Esophagus mucosa (tissue), 1 donor: Measurements from ENCODE around the gene GRIK5. TPM values are rescaled to one million over a fixed set of nuclear protein-coding genes. Genes with fewer than 3 reads are reported as not detected.
"Not testable (repeated sequence)": the region's sequence is repeated elsewhere in the genome, so short reads cannot be mapped to it uniquely, and the experiment has no call there.

Source experiments
- ATAC-seq: fragments of 200-7000 bp; cut with Tn5 transposase; one replicate; pipeline ENCODE4 v1.9.1; 2020
- total RNA-seq: library from RNA; stranded (reverse); gene quantifications from one replicate; pipeline ENCODE4 v1.2.4, GENCODE V29; 2023
- donor health status: DM: yes; HTN: yes; CAD: no.

The GRIK5 gene
- total RNA-seq, 1 donor from 2014 or later: 0.32 TPM

- no peak for ATAC-seq
Measured at GRCh38 chr19:42042455-42043170, 27.4 kb downstream of the GRIK5 start.

- not testable (repeated sequence) for ATAC-seq
Measured at GRCh38 chr19:42040491-42040890, 29.5 kb downstream of the GRIK5 start.

GRCh38 chr19:42040031-42040430 is 30.0 kb downstream of the GRIK5 start:
- ATAC-seq: no peak

GRCh38 chr19:42038666-42039065 is 31.3 kb downstream of the GRIK5 start:
- peak; percentile 45 for ATAC-seq

- peak; percentile 7 for ATAC-seq
Measured at GRCh38 chr19:42037649-42038048, 32.4 kb downstream of the GRIK5 start.

GRCh38 chr19:42034640-42035391 is 35.2 kb downstream of the GRIK5 start:
- peak; percentile 56 for ATAC-seq

- no peak for ATAC-seq
Measured at GRCh38 chr19:42033413-42033812, 36.6 kb downstream of the GRIK5 start.

- ATAC-seq: peak; percentile 44
Measured at GRCh38 chr19:42032431-42032830, 37.6 kb downstream of the GRIK5 start.

GRCh38 chr19:42030645-42031440 is 39.2 kb downstream of the GRIK5 start:
- no peak for ATAC-seq

GRCh38 chr19:42028304-42029216 is 41.4 kb downstream of the GRIK5 start:
- ATAC-seq: no peak

- ATAC-seq: no peak
Measured at GRCh38 chr19:42024622-42025111, 45.3 kb downstream of the GRIK5 start.

- no peak for ATAC-seq
Measured at GRCh38 chr19:42023943-42024260, 46.1 kb downstream of the GRIK5 start.

GRCh38 chr19:42023121-42023942 is 46.7 kb downstream of the GRIK5 start:
- peak; percentile 31 for ATAC-seq

- no peak for ATAC-seq
Measured at GRCh38 chr19:42022616-42023015, 47.4 kb downstream of the GRIK5 start.

GRCh38 chr19:42021185-42021584 is 48.8 kb downstream of the GRIK5 start:
- no peak for ATAC-seq

- no peak for ATAC-seq
Measured at GRCh38 chr19:42018503-42019193, 51.4 kb downstream of the GRIK5 start.

- ATAC-seq: no peak
Measured at GRCh38 chr19:42017040-42017439, 53.0 kb downstream of the GRIK5 start.

GRCh38 chr19:42012747-42013146 is 57.3 kb downstream of the GRIK5 start:
- not testable (repeated sequence) for ATAC-seq

- ATAC-seq: no peak
Measured at GRCh38 chr19:42010245-42011126, 59.5 kb downstream of the GRIK5 start.
